Astrocyte (in vitro differentiated cells and primary cell): ENCODE data around the gene GNL3. TPM values are rescaled to one million over a fixed set of nuclear protein-coding genes. Genes with fewer than 3 reads are reported as not detected.

Experiments used
- DNase-seq: peaks from one replicate; pipeline ENCODE4 v3.0.0-alpha.2; 2010; ENCODE audit warnings: low read depth
- FAIRE-seq: peaks from 2 replicates; lab custom pipeline; 2011; peaks lifted over from hg19 to GRCh38; lab: Jason Lieb, UNC
- H2AFZ ChIP-seq: 2 replicates; pipeline ENCODE4 v1.6.0; 2012; ENCODE audit warnings: low read depth, low read length, inconsistent platforms
- H3K27ac ChIP-seq: 2 replicates; pipeline ENCODE4 v1.5.1; 2011; ENCODE audit warnings: low read depth, low read length, inconsistent platforms
- H3K27me3 ChIP-seq: 2 replicates; pipeline ENCODE4 v1.6.0; 2011; ENCODE audit warnings: low read length, inconsistent platforms; ENCODE audit not compliant: insufficient read depth
- H3K36me3 ChIP-seq: 2 replicates; pipeline ENCODE4 v1.5.1; 2011; ENCODE audit warnings: low read length, inconsistent platforms; ENCODE audit not compliant: insufficient read depth
- H3K4me1 ChIP-seq: 2 replicates; pipeline ENCODE4 v1.5.1; 2011; ENCODE audit warnings: low read length, inconsistent platforms; ENCODE audit not compliant: insufficient read depth
- H3K4me2 ChIP-seq: 2 replicates; pipeline ENCODE4 v1.6.0; 2012; ENCODE audit warnings: low read length, inconsistent platforms
- H3K4me3 ChIP-seq: 2 replicates; pipeline ENCODE4 v1.5.1; 2011; ENCODE audit warnings: low read depth, mild to moderate bottlenecking, low read length, inconsistent platforms; ENCODE audit not compliant: insufficient read depth
- H3K79me2 ChIP-seq: 2 replicates; pipeline ENCODE4 v1.6.0; 2012; ENCODE audit warnings: mild to moderate bottlenecking, low read length, inconsistent platforms; ENCODE audit not compliant: insufficient read depth
- H3K9ac ChIP-seq: 2 replicates; pipeline ENCODE4 v1.6.0; 2012; ENCODE audit warnings: mild to moderate bottlenecking, low read length, inconsistent platforms
- H3K9me3 ChIP-seq: 2 replicates; pipeline ENCODE4 v1.5.1; 2012; ENCODE audit warnings: low read depth, mild to moderate bottlenecking, low read length, inconsistent platforms; ENCODE audit not compliant: insufficient read depth
- H4K20me1 ChIP-seq: 2 replicates; pipeline ENCODE4 v1.6.0; 2012; ENCODE audit warnings: low read length, inconsistent platforms; ENCODE audit not compliant: insufficient read depth
- H3K27ac Mint-ChIP-seq: one replicate; pipeline ENCODE4 v1.8.0; 2021; ENCODE audit warnings: mild to moderate bottlenecking, mixed read lengths; ENCODE audit not compliant: unreplicated experiment
- H3K27me3 Mint-ChIP-seq: one replicate; pipeline ENCODE4 v1.8.0; 2021; ENCODE audit warnings: low read depth, mixed read lengths; ENCODE audit not compliant: unreplicated experiment
- H3K36me3 Mint-ChIP-seq: one replicate; pipeline ENCODE4 v1.8.0; 2021; ENCODE audit warnings: low read depth, mixed read lengths; ENCODE audit not compliant: unreplicated experiment
- H3K4me1 Mint-ChIP-seq: one replicate; pipeline ENCODE4 v1.8.0; 2021; ENCODE audit warnings: low read depth, mixed read lengths; ENCODE audit not compliant: unreplicated experiment
- H3K4me3 Mint-ChIP-seq: one replicate; pipeline ENCODE4 v1.8.0; 2021; ENCODE audit warnings: mild to moderate bottlenecking, moderate library complexity, mixed read lengths; ENCODE audit not compliant: unreplicated experiment
- H3K9me3 Mint-ChIP-seq: one replicate; pipeline ENCODE4 v1.8.0; 2021; ENCODE audit warnings: mild to moderate bottlenecking, mixed read lengths; ENCODE audit not compliant: unreplicated experiment
- CTCF ChIP-seq: IDR thresholded peaks from 2 replicates; pipeline ENCODE4 v1.5.1; 2011; ENCODE audit warnings: low read depth, mild to moderate bottlenecking, inconsistent platforms, low read length, moderate library complexity; ENCODE audit not compliant: insufficient read depth
- EZH2 ChIP-seq: IDR thresholded peaks from 2 replicates; pipeline ENCODE4 v1.6.1; 2012; ENCODE audit warnings: mild to moderate bottlenecking, low read length, inconsistent platforms; ENCODE audit not compliant: insufficient read depth
- total RNA-seq: library from RNA; stranded (reverse); gene quantifications from 2 replicates; pipeline ENCODE4 v1.2.1, GENCODE V29; 2021

Gene GNL3
- total RNA-seq, 1 donor from 2014 or later: 93.7 TPM

DNA sequence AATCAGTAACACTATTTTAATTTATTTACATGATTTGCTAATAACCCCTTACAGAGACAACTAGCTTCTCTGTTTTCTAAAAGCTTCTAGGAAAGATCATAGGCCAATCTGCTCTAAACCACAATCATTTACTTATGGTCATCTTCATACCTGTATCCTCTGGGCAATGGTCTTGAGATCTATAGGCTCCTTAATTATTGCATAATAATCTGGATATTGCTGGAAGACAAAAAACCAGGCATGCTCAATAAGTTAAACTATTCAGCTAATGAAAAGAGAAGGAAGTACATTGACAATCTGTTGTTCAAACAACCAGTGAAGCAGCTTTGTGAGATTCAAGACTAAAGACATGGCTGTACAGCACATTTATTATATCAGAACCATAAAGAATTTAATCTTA is 34.2 kb upstream of the GNL3 start:
- H3K79me2 ChIP-seq: no peaks in the 10 kb centered on the region
- H3K9me3 Mint-ChIP-seq: no peaks in the 10 kb centered on the region
- TF ChIP-seq EZH2 (no peak), CTCF (no peak)
- no peaks in the 10 kb centered on the region for H4K20me1 ChIP-seq
- H3K9ac ChIP-seq: no peak overlapping the region
- no peaks in the 10 kb centered on the region for H3K27me3 ChIP-seq
- H3K27ac ChIP-seq: no peak overlapping the region
- peaks cover 19% of the 10 kb centered on the region for H3K36me3 Mint-ChIP-seq
- peaks cover 10% of the 10 kb centered on the region for H3K4me1 Mint-ChIP-seq
- H2AFZ ChIP-seq: no peak overlapping the region
- H3K27ac Mint-ChIP-seq: no peak overlapping the region
- peaks cover 7% of the 10 kb centered on the region for H3K4me1 ChIP-seq
- FAIRE-seq (no peak), DNase-seq (no peak)
- H3K4me3 ChIP-seq: no peak overlapping the region
- peaks cover 42% of the 10 kb centered on the region for H3K36me3 ChIP-seq
- no peak overlapping the region for H3K4me3 Mint-ChIP-seq
- no peaks in the 10 kb centered on the region for H3K9me3 ChIP-seq
- no peaks in the 10 kb centered on the region for H3K27me3 Mint-ChIP-seq
- no peak overlapping the region for H3K4me2 ChIP-seq

DNA sequence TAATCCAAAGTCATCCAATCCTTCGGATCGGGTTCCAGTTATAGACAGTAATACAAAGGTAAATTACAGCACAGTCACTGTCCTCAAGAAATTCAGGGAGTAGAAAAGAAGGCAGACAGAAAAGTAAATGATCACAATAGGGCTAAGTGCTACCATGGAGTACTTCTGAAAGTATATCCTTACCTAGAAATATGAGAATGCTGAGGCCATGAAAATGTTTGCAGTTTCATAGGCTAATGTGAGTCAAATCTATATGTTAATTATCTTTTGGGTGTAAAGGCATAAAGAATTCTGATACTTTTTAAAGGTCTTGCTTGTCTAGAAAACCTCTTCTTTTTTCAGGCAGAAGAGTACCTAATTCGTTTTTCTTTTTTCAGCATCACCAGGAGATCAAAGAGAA is 29.9 kb upstream of the GNL3 start:
- Histone ChIP-seq H3K79me2 (peaks cover 11% of the 10 kb centered on the region), H3K36me3 (peaks cover 48% of the 10 kb centered on the region), H3K4me3 (no peak overlapping the region), H4K20me1 (peaks cover 8% of the 10 kb centered on the region), H3K4me2 (no peak overlapping the region), H3K27me3 (no peaks in the 10 kb centered on the region), H2AFZ (no peak overlapping the region), H3K9ac (no peak overlapping the region), H3K27ac (no peak overlapping the region), H3K4me1 (no peaks in the 10 kb centered on the region), H3K9me3 (no peaks in the 10 kb centered on the region)
- no peak for DNase-seq
- TF ChIP-seq EZH2 (no peak), CTCF (no peak)
- Mint-ChIP-seq H3K27ac (no peak overlapping the region), H3K27me3 (no peaks in the 10 kb centered on the region), H3K4me1 (peaks cover 1% of the 10 kb centered on the region), H3K9me3 (no peaks in the 10 kb centered on the region), H3K36me3 (peaks cover 13% of the 10 kb centered on the region), H3K4me3 (no peak overlapping the region)
- FAIRE-seq: no peak

- peaks cover 31% of the 10 kb centered on the region for H3K79me2 ChIP-seq
- H3K27ac Mint-ChIP-seq: no peak overlapping the region
- peaks cover 8% of the 10 kb centered on the region for H4K20me1 ChIP-seq
- no peaks in the 10 kb centered on the region for H3K9me3 ChIP-seq
- H3K36me3 ChIP-seq: peaks cover 46% of the 10 kb centered on the region
- no peak overlapping the region for H3K9ac ChIP-seq
- DNase-seq: no peak
- H3K4me1 ChIP-seq: no peaks in the 10 kb centered on the region
- H3K36me3 Mint-ChIP-seq: peaks cover 23% of the 10 kb centered on the region
- no peaks in the 10 kb centered on the region for H3K9me3 Mint-ChIP-seq
- H3K4me1 Mint-ChIP-seq: peaks cover 1% of the 10 kb centered on the region
- TF ChIP-seq EZH2 (no peak), CTCF (no peak)
- no peak overlapping the region for H3K4me2 ChIP-seq
- no peak overlapping the region for H3K27ac ChIP-seq
- H3K4me3 ChIP-seq: no peak overlapping the region
- H3K27me3 Mint-ChIP-seq: no peaks in the 10 kb centered on the region
- no peak for FAIRE-seq
- H2AFZ ChIP-seq: no peak overlapping the region
- H3K27me3 ChIP-seq: no peaks in the 10 kb centered on the region
- no peak overlapping the region for H3K4me3 Mint-ChIP-seq
Measured at GRCh38 chr3:52660046-52660445, 25.8 kb upstream of the GNL3 start.
